GM18508 (cell line): ENCODE results near the gene TNRC6C.
"Not testable (repeated sequence)": the region's sequence is repeated elsewhere in the genome, so short reads cannot be mapped to it uniquely, and the experiment has no call there.

Experiments
- ATAC-seq: cut with Tn5 transposase; IDR thresholded peaks from one replicate; pipeline ENCODE4 v1.9.1; 2021; ENCODE audit warnings: moderate number of reproducible peaks; ENCODE audit not compliant: insufficient read depth, unreplicated experiment

Gene TNRC6C

DNA sequence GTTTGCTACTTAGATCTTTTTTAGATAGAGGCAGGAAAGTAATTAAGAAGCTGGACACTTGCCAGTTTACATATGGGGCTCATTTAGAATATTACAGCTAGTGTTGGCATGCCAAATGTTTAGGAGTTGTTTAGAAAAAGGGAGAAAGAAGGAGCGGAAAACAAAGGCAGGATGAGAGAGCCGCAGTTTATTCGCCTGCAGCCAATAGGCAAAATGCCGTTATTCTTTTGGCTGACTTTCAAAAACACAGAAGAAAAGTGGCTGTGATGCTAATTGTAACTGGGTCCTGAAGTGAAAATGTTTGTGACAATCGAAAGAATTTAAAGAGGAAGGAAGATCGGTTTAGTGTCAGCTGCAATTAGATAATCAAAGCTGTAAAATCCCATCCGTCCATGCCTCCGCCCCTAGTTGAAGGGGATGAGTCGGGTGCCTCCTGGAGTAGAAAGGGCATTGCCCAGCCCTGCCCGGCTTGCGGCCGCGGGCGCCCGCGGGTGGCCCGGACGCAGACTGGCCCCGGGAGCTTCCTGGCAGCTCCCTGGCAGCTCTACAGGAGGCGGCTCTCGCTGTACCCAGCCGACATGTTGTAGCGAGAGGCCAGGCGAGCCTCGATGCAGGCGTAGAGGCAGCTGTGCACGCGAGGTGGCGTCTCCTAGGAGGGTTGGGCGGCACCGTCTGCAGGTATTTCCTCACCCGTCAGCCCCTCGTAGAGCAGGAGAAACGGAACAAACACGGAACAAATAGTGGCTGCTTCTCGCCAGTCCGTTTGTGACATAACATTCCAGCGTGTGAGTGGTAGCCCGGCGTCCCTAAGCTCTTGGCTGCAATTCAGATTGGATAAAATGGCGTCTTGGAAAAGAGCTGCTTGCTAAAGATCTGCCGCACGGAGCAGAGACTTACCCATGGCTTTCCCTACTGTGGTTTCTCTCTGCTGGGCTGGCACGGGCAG lies 82.2 kb downstream of the TNRC6C start:
- no peak for ATAC-seq

DNA sequence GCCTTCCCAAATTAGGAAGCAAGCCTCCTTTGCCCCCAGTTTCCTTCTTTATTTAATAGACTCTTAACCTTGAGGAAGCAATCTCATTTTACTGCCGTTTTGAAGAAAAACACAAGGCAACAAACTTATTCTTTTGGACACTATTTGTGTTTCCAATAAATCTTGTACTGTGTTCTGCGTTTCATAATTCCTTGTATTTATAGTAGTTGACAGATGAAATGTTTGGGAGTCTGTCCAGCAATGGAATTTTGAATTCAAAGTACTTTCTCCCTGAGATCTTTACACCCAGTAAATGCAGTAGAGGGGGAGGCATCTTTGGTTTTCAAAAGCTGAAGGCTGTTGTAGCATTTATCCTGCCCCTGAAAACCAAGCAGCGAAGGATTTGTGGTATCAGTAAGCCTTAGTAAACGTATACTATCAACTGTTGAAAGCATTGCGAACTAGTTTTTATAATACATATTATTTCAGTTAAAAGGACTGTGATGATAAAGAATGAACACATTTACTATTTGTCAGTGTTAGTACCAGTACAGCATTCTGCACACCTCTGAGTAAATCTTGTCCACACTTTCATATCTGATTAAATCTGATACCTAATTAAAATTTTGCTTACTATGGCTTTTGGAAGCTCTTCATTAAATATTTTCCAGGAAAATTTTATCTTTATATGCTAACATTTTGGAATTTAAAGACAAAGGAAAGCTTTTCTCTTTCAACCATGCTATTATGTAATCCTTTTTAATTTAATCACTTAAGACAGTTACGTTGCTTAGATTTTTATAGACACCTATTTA lies 83.1 kb downstream of the TNRC6C start:
- no peak for ATAC-seq

DNA sequence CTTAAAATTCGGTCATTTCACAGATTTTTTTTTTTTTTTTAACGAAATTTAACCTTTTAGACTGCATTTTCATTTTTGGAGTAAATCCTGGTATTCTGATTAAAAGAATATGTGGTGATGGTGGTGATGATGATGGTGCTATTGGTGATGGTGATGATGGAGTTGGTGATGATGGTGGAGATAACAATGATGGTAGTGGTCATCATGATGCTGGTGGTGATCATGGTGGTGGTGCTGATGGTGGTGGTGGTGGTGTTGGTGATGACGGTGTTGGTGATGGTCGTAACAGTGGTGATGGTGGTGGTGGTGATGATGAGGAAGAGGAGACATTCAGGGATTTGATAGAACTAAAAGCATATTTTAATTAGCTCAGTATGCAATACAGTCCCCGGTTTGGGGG lies 84.0 kb downstream of the TNRC6C start:
- no peak for ATAC-seq

DNA sequence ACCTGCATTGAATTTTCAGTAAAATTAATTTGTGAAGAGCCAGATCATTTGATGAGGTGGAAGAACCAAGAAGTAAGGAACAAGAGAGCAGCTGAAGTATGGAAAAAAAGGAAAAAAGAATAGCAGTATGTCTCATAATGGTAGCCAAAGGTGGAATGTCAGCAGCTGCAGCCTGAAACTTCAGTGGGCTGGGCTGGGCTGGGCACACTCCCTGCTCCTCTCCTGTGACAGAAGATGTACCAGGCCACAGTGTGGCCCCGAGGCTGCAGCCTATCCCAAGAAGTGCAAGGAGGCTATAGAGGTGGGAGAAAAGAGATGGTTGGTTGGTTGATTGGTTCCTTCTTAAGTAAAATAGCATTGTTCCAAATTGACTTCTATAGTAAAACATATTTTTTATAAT lies 84.5 kb downstream of the TNRC6C start:
- ATAC-seq, result no peak

DNA sequence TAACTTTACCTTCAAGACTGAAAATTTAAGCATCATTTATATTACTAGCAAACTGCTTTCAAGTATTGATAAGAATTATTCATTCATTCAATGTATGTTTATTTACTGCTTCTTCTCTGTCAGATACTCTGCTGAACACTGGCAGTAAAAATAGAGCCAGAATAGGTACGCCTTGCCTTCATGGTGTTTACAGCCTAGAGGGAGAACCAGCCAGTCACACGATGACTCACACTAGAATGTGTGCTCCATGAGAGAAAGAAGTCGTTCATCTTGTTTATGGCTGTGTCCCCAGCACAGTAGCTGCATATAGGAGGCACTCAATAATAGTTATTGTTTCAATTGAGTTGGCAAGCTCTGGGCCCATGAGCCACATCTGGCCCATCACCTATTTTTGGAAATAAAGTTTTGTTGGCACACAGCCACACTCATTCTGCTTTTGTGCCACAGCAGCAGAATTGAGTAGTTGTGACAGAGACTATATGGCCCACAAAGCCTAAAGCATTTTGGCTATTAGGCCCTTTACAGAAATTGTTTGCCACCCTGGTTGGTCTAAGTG lies 85.9 kb downstream of the TNRC6C start:
- ATAC-seq, result no peak

DNA sequence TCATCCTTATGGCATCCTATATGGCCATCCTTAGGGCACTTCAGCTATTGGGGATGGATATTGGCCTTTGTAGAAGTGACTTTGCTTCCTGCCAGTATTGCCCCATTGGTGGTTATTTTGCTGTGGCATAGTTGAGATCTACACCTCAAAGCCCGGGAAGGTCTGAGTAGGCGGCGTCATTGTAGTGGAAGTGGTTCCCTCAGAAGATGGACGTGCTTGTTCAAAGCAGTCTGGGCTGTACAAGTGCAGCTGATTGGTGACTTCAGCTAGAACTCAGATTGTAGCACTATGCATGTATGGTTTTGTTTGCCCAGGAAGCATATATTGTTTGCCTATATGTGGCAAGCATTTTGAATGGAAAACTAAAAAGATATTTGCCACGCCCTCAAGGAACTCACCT lies 86.8 kb downstream of the TNRC6C start:
- ATAC-seq, result no peak

DNA sequence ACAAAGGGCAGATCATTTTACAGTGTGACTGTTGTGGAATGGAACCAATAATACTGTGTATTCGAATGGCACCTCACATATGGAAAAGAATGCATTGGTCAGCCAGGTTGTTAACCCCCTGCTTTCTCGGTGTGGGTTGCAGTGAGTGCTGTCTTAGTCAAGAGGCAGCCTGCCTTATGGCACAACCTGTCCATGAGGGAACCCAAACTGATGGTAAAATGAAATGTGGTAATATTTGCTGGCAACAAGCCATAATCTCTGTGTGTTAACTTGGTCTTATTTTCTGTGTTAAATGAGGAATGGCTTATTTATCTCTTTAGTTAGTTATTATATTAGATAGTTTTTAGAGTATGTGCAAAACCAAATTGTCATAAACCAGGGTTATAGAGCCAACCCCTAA lies 88.4 kb downstream of the TNRC6C start:
- ATAC-seq, result no peak

DNA sequence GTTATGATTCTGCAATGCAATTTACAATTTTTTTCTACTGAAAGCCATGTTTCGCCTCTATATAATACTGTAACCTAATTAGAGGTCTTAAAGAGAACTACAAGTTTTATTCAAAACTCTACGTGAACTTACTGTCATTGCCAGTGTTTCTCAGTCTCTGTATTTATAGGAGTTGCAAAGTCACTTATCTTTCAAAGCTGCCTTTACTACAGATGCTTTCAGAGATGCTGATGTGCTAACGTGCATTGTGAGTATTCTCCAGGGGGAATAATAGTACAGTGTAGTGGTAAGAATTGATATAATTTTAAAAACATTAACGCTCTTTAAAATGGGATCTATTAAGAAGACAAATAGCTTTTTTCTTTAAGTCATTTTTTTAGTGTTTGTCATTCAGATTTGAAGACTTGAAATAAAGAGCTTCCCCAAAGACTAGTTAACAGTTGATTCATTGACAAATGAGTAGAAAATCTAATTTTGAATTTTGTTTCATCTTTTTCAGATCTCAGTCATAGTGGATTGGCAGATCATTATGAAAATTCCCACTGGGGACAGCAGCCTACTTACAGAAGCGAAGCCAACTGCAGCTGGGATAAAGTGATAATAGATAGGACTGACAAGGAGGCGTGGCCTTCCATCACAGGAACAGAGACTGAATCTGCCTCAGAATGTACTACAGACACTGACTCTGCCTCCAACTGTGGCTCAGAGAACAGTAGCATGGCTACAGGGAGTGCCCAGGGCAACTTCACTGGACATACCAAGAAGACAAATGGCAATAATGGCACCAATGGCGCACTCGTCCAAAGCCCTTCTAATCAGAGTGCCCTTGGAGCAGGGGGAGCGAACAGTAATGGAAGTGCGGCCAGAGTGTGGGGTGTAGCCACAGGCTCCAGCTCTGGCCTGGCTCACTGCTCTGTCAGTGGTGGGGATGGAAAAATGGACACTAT lies 90.1 kb downstream of the TNRC6C start:
- ATAC-seq, result no peak

DNA sequence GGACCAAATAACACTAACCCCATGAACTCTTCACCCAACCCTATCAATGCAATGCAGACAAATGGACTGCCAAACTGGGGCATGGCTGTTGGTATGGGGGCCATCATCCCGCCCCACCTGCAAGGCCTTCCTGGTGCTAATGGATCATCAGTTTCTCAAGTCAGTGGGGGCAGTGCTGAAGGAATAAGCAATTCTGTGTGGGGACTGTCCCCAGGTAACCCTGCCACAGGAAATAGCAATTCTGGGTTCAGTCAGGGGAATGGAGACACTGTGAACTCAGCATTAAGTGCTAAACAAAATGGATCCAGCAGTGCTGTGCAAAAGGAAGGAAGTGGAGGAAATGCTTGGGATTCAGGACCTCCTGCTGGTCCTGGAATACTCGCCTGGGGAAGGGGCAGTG lies 91.1 kb downstream of the TNRC6C start:
- no peak for ATAC-seq

DNA sequence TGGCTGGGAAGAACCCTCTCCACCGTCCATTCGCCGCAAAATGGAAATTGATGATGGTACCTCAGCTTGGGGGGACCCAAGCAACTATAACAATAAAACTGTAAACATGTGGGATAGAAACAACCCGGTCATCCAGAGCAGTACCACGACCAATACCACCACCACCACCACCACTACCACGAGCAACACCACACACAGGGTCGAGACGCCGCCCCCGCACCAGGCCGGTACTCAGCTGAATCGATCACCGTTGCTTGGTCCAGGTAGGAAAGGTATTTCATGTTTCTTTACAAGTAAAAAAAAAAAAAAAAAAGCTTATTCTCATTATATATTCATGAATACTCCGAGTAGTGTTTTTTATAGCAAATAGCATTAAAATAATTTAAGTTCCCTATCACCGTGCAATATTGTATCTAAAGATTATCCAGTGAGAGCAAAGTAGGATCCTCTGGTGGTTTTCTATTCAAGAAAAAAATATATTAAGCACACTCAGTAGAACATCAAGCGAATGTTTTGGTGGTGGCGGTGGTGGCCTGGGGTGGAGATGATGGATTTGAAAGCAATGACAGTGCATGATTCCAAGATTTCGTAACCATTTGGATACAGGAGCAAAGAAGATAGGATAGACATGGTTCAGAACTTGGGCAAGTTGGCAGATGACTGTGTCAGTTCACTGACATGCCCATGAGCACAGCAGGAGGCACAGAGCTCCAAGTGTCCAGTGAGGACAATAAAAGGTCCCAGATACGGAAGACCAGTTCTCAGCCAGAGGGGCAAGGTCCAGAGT lies 92.9 kb downstream of the TNRC6C start:
- no peak for ATAC-seq

DNA sequence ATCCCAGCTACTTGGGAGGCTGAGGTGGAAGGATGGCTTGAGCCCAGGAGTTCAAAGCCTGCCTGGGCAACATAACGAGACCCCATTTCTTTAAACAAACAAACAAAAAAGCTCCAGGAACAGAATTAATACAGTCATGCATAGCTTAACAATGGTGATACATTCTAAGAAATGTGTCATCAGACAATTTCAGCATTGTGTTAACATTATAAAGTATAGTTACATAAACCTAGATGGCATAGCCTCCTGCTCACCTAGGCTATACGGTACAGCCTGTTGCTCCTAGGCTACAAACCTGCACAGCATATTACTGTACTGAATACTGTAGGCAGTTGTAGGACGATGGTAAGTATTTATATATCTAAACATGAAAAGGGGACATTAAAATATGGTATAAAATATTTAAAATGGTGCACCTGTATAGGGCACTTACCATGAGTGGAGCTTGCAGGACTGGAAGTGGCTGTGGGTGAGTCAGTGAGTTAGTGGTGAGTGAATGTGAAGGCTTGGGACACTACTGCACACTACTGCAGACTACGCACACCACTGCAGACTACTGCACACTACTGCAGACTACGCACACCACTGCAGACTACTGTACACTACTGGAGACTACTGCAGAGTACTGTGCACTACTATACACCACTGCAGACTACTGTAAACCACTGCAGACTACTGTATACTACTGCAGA lies 95.4 kb downstream of the TNRC6C start:
- no peak for ATAC-seq

DNA sequence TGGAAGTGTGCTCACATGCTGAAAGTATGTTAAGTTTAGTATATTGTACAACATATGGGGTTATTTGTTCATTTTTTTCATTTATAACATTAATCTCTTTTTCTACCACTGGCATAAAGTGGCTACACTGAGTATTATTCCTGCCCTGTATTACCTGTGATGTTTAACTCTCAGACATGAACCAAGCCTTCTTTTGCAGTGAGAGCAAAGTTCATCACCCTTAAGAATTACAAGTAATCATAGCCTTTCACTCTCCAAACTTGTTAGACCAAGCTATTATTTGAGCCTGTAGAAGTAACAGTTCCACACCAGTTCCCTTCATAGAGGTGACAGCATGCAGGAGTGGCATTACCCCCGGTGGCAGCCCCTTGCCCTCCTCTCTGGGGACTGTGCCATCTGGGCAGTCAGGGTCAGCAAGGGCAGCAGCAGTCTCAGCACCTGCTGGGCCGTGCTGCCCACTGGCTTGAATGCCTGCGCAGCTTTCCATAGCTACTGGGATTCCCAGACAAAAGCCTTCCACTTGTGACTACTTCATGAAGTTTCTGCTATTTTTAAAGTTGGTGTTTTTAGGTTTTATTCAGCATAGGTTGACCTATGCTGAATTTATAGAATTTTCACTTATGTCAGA lies 98.7 kb downstream of the TNRC6C start:
- no peak for ATAC-seq

DNA sequence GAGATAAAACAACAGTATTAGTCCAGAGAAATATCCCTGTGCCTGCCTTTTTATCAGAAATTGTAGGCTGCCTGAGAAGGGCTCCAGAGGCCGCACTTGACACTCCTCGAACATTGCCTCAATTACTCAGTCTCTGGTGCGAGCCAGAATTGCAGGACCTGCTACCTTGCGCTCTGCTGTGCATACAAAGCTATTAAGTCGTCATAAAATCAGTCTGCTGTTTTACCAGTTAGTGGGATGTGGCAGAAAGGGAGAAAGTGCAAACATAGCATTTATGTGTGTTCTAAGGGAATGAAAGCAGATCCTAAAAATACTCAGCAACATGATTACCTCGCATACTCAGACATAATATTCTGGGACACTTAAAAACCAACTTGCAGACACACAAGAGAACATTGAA lies 99.5 kb downstream of the TNRC6C start:
- no peak for ATAC-seq

DNA sequence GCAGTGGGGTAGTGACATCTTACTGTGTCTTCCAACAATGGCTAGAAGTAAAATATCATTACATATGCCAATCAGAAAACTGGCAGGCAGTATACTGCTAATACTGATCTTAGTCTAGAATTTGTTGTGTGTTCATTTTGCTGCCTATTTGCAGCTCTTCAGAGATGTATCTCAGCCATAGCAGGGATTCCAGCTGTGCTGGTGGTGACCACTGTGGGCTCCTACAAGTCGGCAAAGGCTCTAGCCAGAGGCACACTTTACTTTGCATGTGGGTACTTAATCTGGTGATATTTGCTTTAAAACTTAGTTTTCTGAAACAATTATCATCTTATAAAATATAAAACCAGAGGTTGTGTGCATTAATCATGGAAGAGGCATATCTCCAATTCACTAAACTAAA lies 100.1 kb downstream of the TNRC6C start:
- ATAC-seq, result no peak

DNA sequence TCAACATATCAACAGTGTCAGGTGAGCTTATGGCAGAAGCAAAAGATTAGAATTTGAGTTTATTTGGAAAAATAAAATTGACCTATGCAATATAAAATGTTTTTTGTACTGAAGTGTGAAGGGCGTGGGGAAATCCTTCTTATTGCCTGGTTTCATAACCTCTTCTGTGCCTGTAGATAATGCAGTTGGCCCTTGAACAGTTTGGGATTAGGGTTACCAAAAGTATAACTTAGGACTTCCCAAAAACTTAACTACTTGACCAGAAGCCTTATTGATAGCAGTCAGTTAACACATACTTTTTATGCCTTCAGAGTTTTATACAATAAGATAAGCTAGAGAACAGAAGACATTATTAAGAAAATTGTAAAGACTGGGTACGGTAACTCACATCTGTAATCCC lies 104.1 kb downstream of the TNRC6C start:
- no peak for ATAC-seq

DNA sequence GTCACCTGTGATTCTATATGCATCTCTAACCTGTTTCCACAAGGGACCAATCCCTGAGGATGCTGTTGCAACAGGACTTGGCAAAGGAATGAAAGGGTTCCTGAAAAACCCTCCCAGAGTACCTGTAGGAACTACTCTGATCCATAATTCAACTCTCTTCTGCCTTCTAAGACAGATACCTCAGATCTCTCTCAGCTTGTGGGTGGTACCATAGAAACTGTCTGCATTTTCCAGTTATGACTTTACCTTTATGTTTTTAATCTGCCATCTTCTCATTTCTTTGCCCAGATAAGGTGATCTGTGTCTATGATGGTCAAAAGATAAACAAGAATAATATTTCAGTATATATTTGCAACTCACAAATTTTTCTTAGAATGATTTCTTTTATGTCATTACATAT lies 105.0 kb downstream of the TNRC6C start:
- no peak for ATAC-seq

DNA sequence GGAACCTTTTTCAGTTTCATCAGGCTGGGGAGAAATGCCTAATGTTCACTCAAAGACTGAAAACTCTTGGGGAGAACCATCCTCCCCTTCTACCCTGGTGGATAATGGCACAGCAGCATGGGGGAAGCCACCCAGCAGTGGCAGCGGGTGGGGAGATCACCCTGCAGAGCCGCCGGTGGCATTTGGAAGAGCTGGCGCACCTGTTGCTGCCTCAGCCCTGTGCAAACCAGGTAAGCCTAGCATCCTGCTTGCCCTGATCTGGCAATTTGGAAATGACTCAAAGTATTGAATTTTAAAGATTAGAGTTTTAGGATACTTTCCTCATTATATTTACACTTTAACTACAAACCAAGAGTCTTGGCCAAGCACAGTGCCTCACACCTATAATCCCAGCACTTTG lies 106.2 kb downstream of the TNRC6C start:
- no peak for ATAC-seq

DNA sequence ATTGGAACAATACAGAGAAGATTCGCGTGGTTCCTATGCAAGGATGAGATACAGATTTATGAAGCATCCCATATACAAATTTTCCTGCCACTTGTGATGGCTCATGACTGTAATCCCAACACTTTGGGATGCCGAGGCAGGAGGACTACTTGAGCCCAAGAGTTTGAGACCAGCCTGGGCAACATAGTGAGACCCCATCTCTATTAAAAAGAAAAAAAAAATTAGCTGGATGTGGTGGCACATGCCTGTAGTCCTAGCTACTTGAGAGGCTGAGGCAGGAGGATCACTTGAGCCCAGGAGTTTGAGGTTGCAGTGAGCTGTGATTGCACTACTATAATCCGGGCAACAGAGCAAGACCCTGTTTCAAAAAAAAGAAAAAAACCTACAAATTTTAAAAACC lies 108.5 kb downstream of the TNRC6C start:
- ATAC-seq, result not testable (repeated sequence)
